ENCODE measurements around the gene CCL24.

DNA sequence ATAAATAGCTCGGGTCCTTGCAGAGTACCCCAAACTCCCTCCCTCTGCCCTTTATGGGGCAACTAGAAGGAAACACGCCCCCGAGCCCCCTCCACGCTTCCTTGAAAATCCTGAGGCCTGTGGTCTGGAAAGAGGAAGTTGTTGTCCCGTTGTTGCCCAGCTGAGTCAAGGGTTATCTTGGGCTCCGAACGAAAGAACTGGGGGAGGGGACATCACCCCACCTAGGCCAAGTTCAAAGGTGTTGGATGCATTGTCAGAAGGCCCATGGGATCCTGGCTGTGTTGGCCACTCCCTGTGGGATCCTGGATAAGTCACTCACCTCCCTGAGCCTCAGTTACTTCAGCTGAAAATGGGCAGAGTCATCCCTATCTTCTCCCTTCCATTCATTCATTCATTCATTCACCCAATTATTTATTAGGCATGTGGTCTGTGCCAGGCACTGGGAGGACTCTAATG is at the start of gene CCL24:
- TF ChIP-seq, protein P1, sequence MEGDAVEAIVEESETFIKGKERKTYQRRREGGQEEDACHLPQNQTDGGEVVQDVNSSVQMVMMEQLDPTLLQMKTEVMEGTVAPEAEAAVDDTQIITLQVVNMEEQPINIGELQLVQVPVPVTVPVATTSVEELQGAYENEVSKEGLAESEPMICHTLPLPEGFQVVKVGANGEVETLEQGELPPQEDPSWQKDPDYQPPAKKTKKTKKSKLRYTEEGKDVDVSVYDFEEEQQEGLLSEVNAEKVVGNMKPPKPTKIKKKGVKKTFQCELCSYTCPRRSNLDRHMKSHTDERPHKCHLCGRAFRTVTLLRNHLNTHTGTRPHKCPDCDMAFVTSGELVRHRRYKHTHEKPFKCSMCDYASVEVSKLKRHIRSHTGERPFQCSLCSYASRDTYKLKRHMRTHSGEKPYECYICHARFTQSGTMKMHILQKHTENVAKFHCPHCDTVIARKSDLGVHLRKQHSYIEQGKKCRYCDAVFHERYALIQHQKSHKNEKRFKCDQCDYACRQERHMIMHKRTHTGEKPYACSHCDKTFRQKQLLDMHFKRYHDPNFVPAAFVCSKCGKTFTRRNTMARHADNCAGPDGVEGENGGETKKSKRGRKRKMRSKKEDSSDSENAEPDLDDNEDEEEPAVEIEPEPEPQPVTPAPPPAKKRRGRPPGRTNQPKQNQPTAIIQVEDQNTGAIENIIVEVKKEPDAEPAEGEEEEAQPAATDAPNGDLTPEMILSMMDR (IDR thresholded peaks at IDR 0.05), result no peak
- TF ChIP-seq, protein P2, sequence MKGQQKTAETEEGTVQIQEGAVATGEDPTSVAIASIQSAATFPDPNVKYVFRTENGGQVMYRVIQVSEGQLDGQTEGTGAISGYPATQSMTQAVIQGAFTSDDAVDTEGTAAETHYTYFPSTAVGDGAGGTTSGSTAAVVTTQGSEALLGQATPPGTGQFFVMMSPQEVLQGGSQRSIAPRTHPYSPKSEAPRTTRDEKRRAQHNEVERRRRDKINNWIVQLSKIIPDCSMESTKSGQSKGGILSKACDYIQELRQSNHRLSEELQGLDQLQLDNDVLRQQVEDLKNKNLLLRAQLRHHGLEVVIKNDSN (CRISPR knock-in tag; IDR thresholded peaks at IDR 0.05), result no peak
- TF ChIP-seq, protein P3, sequence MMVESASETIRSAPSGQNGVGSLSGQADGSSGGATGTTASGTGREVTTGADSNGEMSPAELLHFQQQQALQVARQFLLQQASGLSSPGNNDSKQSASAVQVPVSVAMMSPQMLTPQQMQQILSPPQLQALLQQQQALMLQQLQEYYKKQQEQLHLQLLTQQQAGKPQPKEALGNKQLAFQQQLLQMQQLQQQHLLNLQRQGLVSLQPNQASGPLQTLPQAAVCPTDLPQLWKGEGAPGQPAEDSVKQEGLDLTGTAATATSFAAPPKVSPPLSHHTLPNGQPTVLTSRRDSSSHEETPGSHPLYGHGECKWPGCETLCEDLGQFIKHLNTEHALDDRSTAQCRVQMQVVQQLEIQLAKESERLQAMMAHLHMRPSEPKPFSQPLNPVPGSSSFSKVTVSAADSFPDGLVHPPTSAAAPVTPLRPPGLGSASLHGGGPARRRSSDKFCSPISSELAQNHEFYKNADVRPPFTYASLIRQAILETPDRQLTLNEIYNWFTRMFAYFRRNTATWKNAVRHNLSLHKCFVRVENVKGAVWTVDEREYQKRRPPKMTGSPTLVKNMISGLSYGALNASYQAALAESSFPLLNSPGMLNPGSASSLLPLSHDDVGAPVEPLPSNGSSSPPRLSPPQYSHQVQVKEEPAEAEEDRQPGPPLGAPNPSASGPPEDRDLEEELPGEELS (CRISPR knock-in tag; IDR thresholded peaks at IDR 0.05), result no peak
